PC-3 (cell line): Measurements from ENCODE around the gene SNX19. TPM values are rescaled to one million over a fixed set of nuclear protein-coding genes. Genes with fewer than 3 reads are reported as not detected.

ENCODE experiments used
- ATAC-seq: fragments of 200-7000 bp; cut with Tn5 transposase; 2 replicates; pipeline ENCODE4 v1.9.1; 2020; ENCODE audit warnings: mild to moderate bottlenecking, moderate library complexity
- BruUV-seq: library from RNA; stranded (reverse); fragments of 400-500 nt; replicated peaks from 2 replicates; lab custom pipeline; 2021; lab: Mats Ljungman, UMichigan
- CTCF ChIA-PET: fragments of 300-600 bp; sonication (Branson Sonifier 250); formaldehyde crosslinking; loops from one replicate; lab custom pipeline; 2022; ENCODE audit warnings: antibody characterized with exemption; lab: Charles Lee
- POLR2A ChIA-PET: fragments of 300-600 bp; sonication (Branson Sonifier 250); formaldehyde crosslinking; loops from one replicate; lab custom pipeline; 2022; ENCODE audit warnings: antibody characterized with exemption; ENCODE audit not compliant: unreplicated experiment; lab: Charles Lee
- DNase-seq: peaks from one replicate; pipeline ENCODE4 v3.0.0-alpha.2; 2015
- H2AFZ ChIP-seq: fragments of 300-600 bp; sonication (generic); 2 replicates; pipeline ENCODE4 v1.6.0; 2016; ENCODE audit warnings: antibody characterized with exemption, low read length
- H3F3A ChIP-seq: fragments of 300-600 bp; sonication (generic); one replicate; pipeline ENCODE4 v1.6.0; 2017; ENCODE audit warnings: antibody characterized with exemption, low read length, control low read depth, mild to moderate bottlenecking; ENCODE audit not compliant: unreplicated experiment
- H3K27ac ChIP-seq: fragments of 300-600 bp; sonication (generic); 2 replicates; pipeline ENCODE4 v1.5.1; 2016; ENCODE audit warnings: mild to moderate bottlenecking, low read length
- H3K27me3 ChIP-seq: fragments of 300-600 bp; sonication (generic); 2 replicates; pipeline ENCODE4 v1.6.1; 2016; ENCODE audit warnings: low read length, mixed read lengths
- H3K36me3 ChIP-seq: fragments of 300-600 bp; sonication (generic); 2 replicates; pipeline ENCODE4 v1.6.1; 2016; ENCODE audit warnings: low read depth, mixed run types, low read length, mixed read lengths
- H3K4me1 ChIP-seq: fragments of 300-600 bp; sonication (generic); 2 replicates; pipeline ENCODE4 v1.5.1; 2016; ENCODE audit warnings: low read length; ENCODE audit not compliant: insufficient read depth
- H3K4me2 ChIP-seq: fragments of 300-600 bp; sonication (generic); 2 replicates; pipeline ENCODE4 v1.6.0; 2016; ENCODE audit warnings: low read length
- H3K4me3 ChIP-seq: fragments of 300-600 bp; sonication (generic); 2 replicates; pipeline ENCODE4 v1.5.1; 2016; ENCODE audit warnings: mild to moderate bottlenecking, low read length, mixed read lengths
- H3K79me2 ChIP-seq: fragments of 300-600 bp; sonication (generic); 2 replicates; pipeline ENCODE4 v1.6.1; 2017; ENCODE audit warnings: low read length, mixed read lengths
- H3K9ac ChIP-seq: fragments of 300-600 bp; sonication (generic); 2 replicates; pipeline ENCODE4 v1.6.0; 2016; ENCODE audit warnings: mild to moderate bottlenecking, low read length
- H3K9me2 ChIP-seq: fragments of 300-600 bp; sonication (generic); replicated peaks from 2 replicates; pipeline ENCODE4 v1.6.1; 2016; ENCODE audit warnings: mixed run types, low read length, mixed read lengths
- H3K9me3 ChIP-seq: fragments of 300-600 bp; sonication (generic); 2 replicates; pipeline ENCODE4 v1.6.1; 2016; ENCODE audit warnings: low read length, mixed read lengths
- H4K20me1 ChIP-seq: fragments of 300-600 bp; sonication (generic); 2 replicates; pipeline ENCODE4 v1.6.1; 2016; ENCODE audit warnings: low read length, mixed read lengths
- CTCF ChIP-seq: fragments of 300-600 bp; sonication (generic); conservative IDR thresholded peaks from 2 replicates; pipeline ENCODE4 v1.5.1; 2017; ENCODE audit warnings: antibody characterized with exemption, low read depth, mild to moderate bottlenecking, low read length
- EZH2 ChIP-seq: fragments of 300-600 bp; sonication (generic); IDR thresholded peaks from one replicate; pipeline ENCODE4 v1.6.1; 2017; ENCODE audit warnings: antibody characterized with exemption, mild to moderate bottlenecking, low read length; ENCODE audit not compliant: unreplicated experiment
- EZH2phosphoT487 ChIP-seq: fragments of 300-600 bp; sonication (generic); IDR thresholded peaks from 2 replicates; pipeline ENCODE4 v1.6.1; 2018; ENCODE audit warnings: mild to moderate bottlenecking, antibody characterized with exemption, low read length, borderline replicate concordance
- intact Hi-C: fragments of 100-400 bp; cut with micrococcal nuclease; formaldehyde crosslinking; loops from 2 replicates; pipeline ENCODE4 v1.9.0; 2023
- total RNA-seq: library from RNA; depleted of rRNA; stranded (reverse); fragments of >200 nt; gene quantifications from 2 replicates; pipeline ENCODE4 v1.2.3, GENCODE V29; 2014

SNX19 gene
- total RNA-seq, 1 experiment from 2014 or later: 66.4 TPM

GRCh38 chr11:130849215-130849568 lies 67.1 kb downstream of the SNX19 start:
- H3K4me1 ChIP-seq: peaks cover 53% of the 10 kb centered on the region
- peak overlapping the region; percentile 53 for H3K9ac ChIP-seq
- POLR2A ChIA-PET: no interaction called here
- H3K79me2 ChIP-seq: no peaks in the 10 kb centered on the region
- no peak overlapping the region for H2AFZ ChIP-seq
- no peaks in the 10 kb centered on the region for H3K9me3 ChIP-seq
- H3K9me2 ChIP-seq: no peaks in the 10 kb centered on the region
- no peak overlapping the region for H3K4me3 ChIP-seq
- peak overlapping the region; percentile 97 for H3K27ac ChIP-seq
- intact Hi-C loops: loop anchor here (5.0 kb wide), 2 partner anchors 47 to 212 kb away; no protein-coding TSS in a partner anchor
- H3K27me3 ChIP-seq: no peaks in the 10 kb centered on the region
- H3K4me2 ChIP-seq: peak overlapping the region; percentile 7; the same call in 1 of the 2 replicates
- TF ChIP-seq EZH2 (no peak), EZH2phosphoT487 (no peak), CTCF (no peak)
- CTCF ChIA-PET: interaction anchor here (0.7 kb wide), 1 partner anchor 47 kb away, joined by 12 read pairs; no protein-coding TSS in a partner anchor
- no peaks in the 10 kb centered on the region for H3K36me3 ChIP-seq
- no TSS peak for BruUV-seq
- DNase-seq (peak; percentile 83), ATAC-seq (peak; percentile 16; the same call in 1 of the 2 replicates)
- peaks cover 15% of the 10 kb centered on the region for H3F3A ChIP-seq
- no peaks in the 10 kb centered on the region for H4K20me1 ChIP-seq

- Histone ChIP-seq H3K4me1 (peaks cover 53% of the 10 kb centered on the region), H3F3A (peaks cover 15% of the 10 kb centered on the region), H3K36me3 (no peaks in the 10 kb centered on the region), H3K4me2 (peak overlapping the region; percentile 42), H3K4me3 (no peak overlapping the region), H3K9me3 (no peaks in the 10 kb centered on the region), H3K9me2 (no peaks in the 10 kb centered on the region), H2AFZ (no peak overlapping the region), H4K20me1 (no peaks in the 10 kb centered on the region), H3K27me3 (no peaks in the 10 kb centered on the region), H3K27ac (peak overlapping the region; percentile 97), H3K9ac (peak overlapping the region; percentile 53), H3K79me2 (no peaks in the 10 kb centered on the region)
- intact Hi-C loops: loop anchor here (5.0 kb wide), 2 partner anchors 46 to 211 kb away; no protein-coding TSS in a partner anchor
- ChIA-PET POLR2A (interaction anchor here (0.6 kb wide), 1 partner anchor 300 kb away, joined by 4 read pairs; no protein-coding TSS in a partner anchor), CTCF (interaction anchor here (0.5 to 0.7 kb wide), 2 partner anchors 47 to 137 kb away, joined by 3 to 12 read pairs; no protein-coding TSS in a partner anchor)
- no peak for DNase-seq
- no peak for ATAC-seq
- no TSS peak for BruUV-seq
- no peak for TF ChIP-seq CTCF
- TF ChIP-seq EZH2: no peak
- no peak for TF ChIP-seq EZH2phosphoT487
Measured at GRCh38 chr11:130848361-130849214, 67.7 kb downstream of the SNX19 start.
